Measurements from ENCODE around the gene CRYBA4.

DNA sequence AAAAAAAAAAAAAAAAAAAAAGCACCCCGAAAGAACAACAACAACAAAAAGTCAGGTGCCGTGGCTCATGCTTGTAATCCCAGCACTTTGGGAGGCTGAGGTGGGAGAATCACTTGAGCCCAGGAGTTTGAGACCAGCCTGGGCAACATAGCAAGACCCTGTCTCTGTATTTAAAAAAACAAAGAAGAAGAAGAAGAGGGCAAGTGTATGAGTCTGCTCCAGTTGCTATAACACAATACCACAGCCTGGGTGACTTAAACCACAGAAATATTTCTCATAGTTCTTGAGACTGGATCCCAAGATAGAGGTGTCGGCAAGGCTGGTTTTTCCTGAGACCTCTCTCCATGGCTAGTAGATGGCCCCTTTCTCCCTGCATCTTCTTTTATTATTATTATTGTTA is 12.4 kb downstream of the CRYBA4 start:
- no peak for TF ChIP-seq EZH2 (IDR thresholded peaks at IDR 0.05)
- no peak for TF ChIP-seq POLR2AphosphoS5 (IDR thresholded peaks at IDR 0.05; ENCODE audit: borderline replicate concordance, low read depth, low read length)
- TF ChIP-seq FOXP2 (optimal IDR thresholded peaks at IDR 0.05; ENCODE audit: control extremely low read depth, extremely low read length, insufficient read depth) = no peak
